HEK293T (cell line): Measurements from ENCODE around the gene TBC1D24.

Source experiments
- BHLHE40 ChIP-seq: fragments of 450-650 bp; IDR thresholded peaks from 2 replicates; pipeline ENCODE4 v1.6.1; 2016; ENCODE audit warnings: mild to moderate bottlenecking, moderate library complexity, borderline replicate concordance
- CTBP1 ChIP-seq: fragments of 450-650 bp; IDR thresholded peaks from 2 replicates; pipeline ENCODE4 v1.6.1; 2016; ENCODE audit warnings: borderline replicate concordance
- ELF4 ChIP-seq: fragments of 450-650 bp; IDR thresholded peaks from 2 replicates; pipeline ENCODE4 v1.6.1; 2017; ENCODE audit warnings: antibody characterized with exemption
- FOXA1 ChIP-seq: fragments of 450-650 bp; IDR thresholded peaks from 2 replicates; pipeline ENCODE4 v1.6.1; 2016; ENCODE audit warnings: mild to moderate bottlenecking
- HDGF ChIP-seq: fragments of 450-650 bp; IDR thresholded peaks from 2 replicates; pipeline ENCODE4 v1.6.1; 2017; ENCODE audit warnings: antibody characterized with exemption, borderline replicate concordance
- L3MBTL2 ChIP-seq: fragments of 450-650 bp; conservative IDR thresholded peaks from 2 replicates; pipeline ENCODE4 v1.6.1; 2016; ENCODE audit warnings: mild to moderate bottlenecking
- SP1 ChIP-seq: fragments of 450-650 bp; IDR thresholded peaks from 2 replicates; pipeline ENCODE4 v1.6.1; 2017
- SUZ12 ChIP-seq: fragments of 450-650 bp; IDR thresholded peaks from 2 replicates; pipeline ENCODE4 v1.6.1; 2016; ENCODE audit warnings: mild to moderate bottlenecking
- TARDBP ChIP-seq: fragments of 450-650 bp; IDR thresholded peaks from 2 replicates; pipeline ENCODE4 v1.6.1; 2016
- TF ChIP-seq, protein P1 (sequence below): fragments of 450-650 bp; IDR thresholded peaks from 2 replicates; pipeline ENCODE4 v1.6.1; 2016

DNA sequence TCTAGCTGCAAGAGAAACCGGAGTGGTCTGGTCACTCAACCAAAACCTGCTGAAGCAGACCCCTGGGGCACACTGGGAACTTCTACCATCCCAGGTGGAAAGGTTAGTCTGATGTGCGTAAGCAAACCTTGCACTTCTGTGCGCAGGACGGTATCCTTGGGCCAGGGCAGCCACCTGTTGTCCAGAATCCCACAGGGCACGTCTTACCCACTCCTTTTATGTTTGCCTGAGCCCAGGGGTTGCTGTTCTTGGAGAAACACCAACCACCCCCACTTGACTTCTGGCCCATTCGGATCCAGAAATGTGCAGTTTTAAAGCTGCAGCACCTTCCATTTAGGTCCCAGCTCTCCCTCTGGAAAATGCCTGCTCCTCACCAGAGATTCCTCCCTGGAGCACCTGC lies 18.7 kb downstream of the TBC1D24 start:
- TF ChIP-seq L3MBTL2: no peak
- TF ChIP-seq BHLHE40: no peak
- TF ChIP-seq CTBP1: no peak
- TF ChIP-seq, protein P1, sequence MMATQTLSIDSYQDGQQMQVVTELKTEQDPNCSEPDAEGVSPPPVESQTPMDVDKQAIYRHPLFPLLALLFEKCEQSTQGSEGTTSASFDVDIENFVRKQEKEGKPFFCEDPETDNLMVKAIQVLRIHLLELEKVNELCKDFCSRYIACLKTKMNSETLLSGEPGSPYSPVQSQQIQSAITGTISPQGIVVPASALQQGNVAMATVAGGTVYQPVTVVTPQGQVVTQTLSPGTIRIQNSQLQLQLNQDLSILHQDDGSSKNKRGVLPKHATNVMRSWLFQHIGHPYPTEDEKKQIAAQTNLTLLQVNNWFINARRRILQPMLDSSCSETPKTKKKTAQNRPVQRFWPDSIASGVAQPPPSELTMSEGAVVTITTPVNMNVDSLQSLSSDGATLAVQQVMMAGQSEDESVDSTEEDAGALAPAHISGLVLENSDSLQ: no peak
- TF ChIP-seq FOXA1: no peak
- no peak for TF ChIP-seq TARDBP
- no peak for TF ChIP-seq SP1
- TF ChIP-seq HDGF: no peak
- TF ChIP-seq ELF4: no peak
- no peak for TF ChIP-seq SUZ12
